ENCODE results near the gene SLC24A3. TPM values are rescaled to one million over a fixed set of nuclear protein-coding genes. Genes with fewer than 3 reads are reported as not detected.

SLC24A3 gene
- total and polyA plus RNA-seq, 2 of the 13 experiments (the other 11 are each of a cell fraction or from before 2014, with no cell fraction given) = not detected

DNA sequence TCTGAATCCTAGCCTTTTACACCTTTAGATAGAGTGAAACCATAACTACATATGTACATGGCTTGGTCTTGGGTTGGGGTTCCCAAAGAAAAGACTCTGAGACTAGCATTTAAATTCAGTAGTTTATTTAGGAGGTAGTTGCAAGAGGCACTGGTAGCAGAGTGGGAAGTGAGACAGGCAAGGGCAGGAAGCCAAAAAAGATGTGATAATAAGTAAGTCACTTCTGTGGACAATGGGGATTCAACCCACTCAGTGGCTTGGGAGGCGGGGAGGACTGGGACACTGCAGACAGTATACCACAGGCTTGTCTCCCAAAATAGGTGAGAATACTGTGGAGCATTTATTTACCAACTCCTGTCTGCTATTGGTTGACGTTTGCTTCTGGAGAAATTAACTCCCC is 131.9 kb downstream of the SLC24A3 start:
- no peak overlapping the region for H3K4me3 ChIP-seq (replicated peaks in 1 of 3; ENCODE audit: insufficient read depth in 1 of 3, low read depth in 2 of 3, low read length in 3 of 3)
- H2AFZ ChIP-seq (ENCODE audit: low read length) = no peak overlapping the region
- no peak overlapping the region for H3K27ac ChIP-seq (ENCODE audit: extremely low read length, insufficient read depth, low read length)
- no TSS peak for BruUV-seq (replicated peaks)
- no peak overlapping the region for H3K4me2 ChIP-seq (ENCODE audit: low read depth, low read length)
- 0 out of 5 replicates have a peak, but pooled peaks cover 0 to 7% of the 10 kb centered on the region in 2 experiments for H3K27me3 ChIP-seq (ENCODE audit: control insufficient read depth in 1 of 2, insufficient read depth in 2 of 2, low read length in 2 of 2)
- ChIA-PET POLR2A (no interaction called here), CTCF (ENCODE audit: low intra/inter-chr PET ratio, low total read pairs) (no interaction called here)
- in situ Hi-C loops (cut with HindIII; ENCODE audit: extremely low pct_ligation_motif_present, low pct_unique_long_range_greater_than_20kb) = no loop called here
- ATAC-seq = no peak
- H3K4me1 ChIP-seq (ENCODE audit: insufficient read depth, low read length) = no peaks in the 10 kb centered on the region
- no peaks in the 10 kb centered on the region for H4K20me1 ChIP-seq (ENCODE audit: insufficient read depth, low read length)
- TF ChIP-seq ZNF782 (CRISPR knock-in tag; IDR thresholded peaks at IDR 0.05; ENCODE audit: borderline replicate concordance) (no peak), NFE2L1 (CRISPR knock-in tag; IDR thresholded peaks at IDR 0.05; ENCODE audit: borderline replicate concordance) (no peak), PAX8 (CRISPR knock-in tag; IDR thresholded peaks at IDR 0.05; ENCODE audit: borderline replicate concordance) (no peak)
- FAIRE-seq = no peak
- no peaks in the 10 kb centered on the region for H3K79me2 ChIP-seq (ENCODE audit: insufficient read depth, low read length)
- 6% methylated on average over 2 of the region's 2 CpGs for WGBS (ENCODE audit: low lambda C conversion rate)
- no peaks in the 10 kb centered on the region for H3K36me3 ChIP-seq (replicated peaks in 1 of 2; ENCODE audit: control insufficient read depth in 1 of 2, insufficient read depth in 2 of 2, low read length in 2 of 2)
- DNase-seq (ENCODE audit: low spot score) = no peak
- no peak overlapping the region for H3K9ac ChIP-seq (ENCODE audit: insufficient read depth, low read depth, low read length)
- intact Hi-C loops (cut with micrococcal nuclease; ENCODE audit: unreplicated experiment) = no loop called here
- H3K9me3 ChIP-seq (ENCODE audit: low read length) = no peaks in the 10 kb centered on the region

DNA sequence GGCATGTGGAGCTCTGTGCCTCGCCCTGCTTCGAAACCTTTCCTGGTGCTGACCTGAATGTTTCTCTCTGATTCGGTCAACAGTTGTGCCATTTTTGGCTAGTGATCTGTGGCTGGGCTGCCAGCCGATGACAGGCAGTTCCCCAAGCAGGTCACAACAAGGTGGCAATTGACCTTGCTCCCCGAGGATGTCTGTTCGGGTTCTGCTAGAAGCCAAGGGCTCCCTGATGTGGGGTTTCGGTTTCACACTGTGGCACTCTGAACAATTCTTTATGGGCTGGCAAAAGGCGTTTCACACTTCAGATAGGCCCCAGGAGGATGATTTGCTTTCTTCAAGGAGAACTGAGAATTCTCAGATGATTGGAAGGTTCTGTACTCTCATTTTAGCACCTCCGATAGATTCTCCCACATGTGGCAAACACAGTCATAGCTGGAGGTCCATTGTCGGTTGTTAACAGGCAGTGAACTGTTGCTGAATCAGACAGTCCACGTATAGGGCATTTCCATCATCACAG is 135.6 kb downstream of the SLC24A3 start:
- Histone ChIP-seq H3K4me3 (replicated peaks in 1 of 3; ENCODE audit: insufficient read depth in 1 of 3, low read depth in 2 of 3, low read length in 3 of 3) (no peak overlapping the region), H2AFZ (ENCODE audit: low read length) (no peak overlapping the region), H3K79me2 (ENCODE audit: insufficient read depth, low read length) (no peaks in the 10 kb centered on the region), H3K27me3 (ENCODE audit: control insufficient read depth in 1 of 2, insufficient read depth in 2 of 2, low read length in 2 of 2) (0 out of 5 replicates have a peak, but pooled peaks cover 0 to 7% of the 10 kb centered on the region in 2 experiments), H3K4me1 (ENCODE audit: insufficient read depth, low read length) (no peaks in the 10 kb centered on the region), H3K9me3 (ENCODE audit: low read length) (no peaks in the 10 kb centered on the region), H3K36me3 (replicated peaks in 1 of 2; ENCODE audit: control insufficient read depth in 1 of 2, insufficient read depth in 2 of 2, low read length in 2 of 2) (no peaks in the 10 kb centered on the region), H4K20me1 (ENCODE audit: insufficient read depth, low read length) (no peaks in the 10 kb centered on the region), H3K27ac (ENCODE audit: extremely low read length, insufficient read depth, low read length) (no peak overlapping the region), H3K4me2 (ENCODE audit: low read depth, low read length) (no peak overlapping the region), H3K9ac (ENCODE audit: insufficient read depth, low read depth, low read length) (no peak overlapping the region)
- ATAC-seq (no peak; the same call in 2 of the 3 replicates), FAIRE-seq (no peak), DNase-seq (ENCODE audit: low spot score) (no peak)
- ChIA-PET POLR2A (interaction anchor here (0.6 kb wide), 2 partner anchors 539 to 924 kb away, joined by 3 read pairs; no protein-coding TSS in a partner anchor), CTCF (ENCODE audit: low intra/inter-chr PET ratio, low total read pairs) (no interaction called here)
- intact Hi-C loops (cut with micrococcal nuclease; ENCODE audit: unreplicated experiment) = no loop called here
- WGBS (ENCODE audit: low lambda C conversion rate) = 30% methylated on average over 11 of the region's 11 CpGs
- in situ Hi-C loops (cut with HindIII; ENCODE audit: extremely low pct_ligation_motif_present, low pct_unique_long_range_greater_than_20kb) = no loop called here
- TF ChIP-seq IKZF1 (IDR thresholded peaks at IDR 0.05) (no peak), SNAPC2 (CRISPR knock-in tag; IDR thresholded peaks at IDR 0.05) (no peak), RFX3 (CRISPR knock-in tag; IDR thresholded peaks at IDR 0.05) (no peak), FLYWCH1 (CRISPR knock-in tag; IDR thresholded peaks at IDR 0.05) (no peak), ZFP62 (CRISPR knock-in tag; IDR thresholded peaks at IDR 0.05) (no peak), ATRX (CRISPR knock-in tag; IDR thresholded peaks at IDR 0.05; ENCODE audit: borderline replicate concordance) (no peak), ZNF781 (CRISPR knock-in tag; IDR thresholded peaks at IDR 0.05; ENCODE audit: borderline replicate concordance, not compliant biosample characterization) (no peak)
- TF ChIP-seq, protein P1, sequence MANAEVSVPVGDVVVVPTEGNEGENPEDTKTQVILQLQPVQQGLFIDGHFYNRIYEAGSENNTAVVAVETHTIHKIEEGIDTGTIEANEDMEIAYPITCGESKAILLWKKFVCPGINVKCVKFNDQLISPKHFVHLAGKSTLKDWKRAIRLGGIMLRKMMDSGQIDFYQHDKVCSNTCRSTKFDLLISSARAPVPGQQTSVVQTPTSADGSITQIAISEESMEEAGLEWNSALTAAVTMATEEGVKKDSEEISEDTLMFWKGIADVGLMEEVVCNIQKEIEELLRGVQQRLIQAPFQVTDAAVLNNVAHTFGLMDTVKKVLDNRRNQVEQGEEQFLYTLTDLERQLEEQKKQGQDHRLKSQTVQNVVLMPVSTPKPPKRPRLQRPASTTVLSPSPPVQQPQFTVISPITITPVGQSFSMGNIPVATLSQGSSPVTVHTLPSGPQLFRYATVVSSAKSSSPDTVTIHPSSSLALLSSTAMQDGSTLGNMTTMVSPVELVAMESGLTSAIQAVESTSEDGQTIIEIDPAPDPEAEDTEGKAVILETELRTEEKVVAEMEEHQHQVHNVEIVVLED (CRISPR knock-in tag; IDR thresholded peaks at IDR 0.05; ENCODE audit: borderline replicate concordance) = no peak
- TF ChIP-seq, protein P2, sequence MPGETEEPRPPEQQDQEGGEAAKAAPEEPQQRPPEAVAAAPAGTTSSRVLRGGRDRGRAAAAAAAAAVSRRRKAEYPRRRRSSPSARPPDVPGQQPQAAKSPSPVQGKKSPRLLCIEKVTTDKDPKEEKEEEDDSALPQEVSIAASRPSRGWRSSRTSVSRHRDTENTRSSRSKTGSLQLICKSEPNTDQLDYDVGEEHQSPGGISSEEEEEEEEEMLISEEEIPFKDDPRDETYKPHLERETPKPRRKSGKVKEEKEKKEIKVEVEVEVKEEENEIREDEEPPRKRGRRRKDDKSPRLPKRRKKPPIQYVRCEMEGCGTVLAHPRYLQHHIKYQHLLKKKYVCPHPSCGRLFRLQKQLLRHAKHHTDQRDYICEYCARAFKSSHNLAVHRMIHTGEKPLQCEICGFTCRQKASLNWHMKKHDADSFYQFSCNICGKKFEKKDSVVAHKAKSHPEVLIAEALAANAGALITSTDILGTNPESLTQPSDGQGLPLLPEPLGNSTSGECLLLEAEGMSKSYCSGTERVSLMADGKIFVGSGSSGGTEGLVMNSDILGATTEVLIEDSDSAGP (CRISPR knock-in tag; IDR thresholded peaks at IDR 0.05; ENCODE audit: borderline replicate concordance) = no peak
- BruUV-seq (replicated peaks) = no TSS peak
